ENCODE results near the gene FNBP1. TPM values are rescaled to one million over a fixed set of nuclear protein-coding genes. Genes with fewer than 3 reads are reported as not detected.

FNBP1 gene
- polyA plus RNA-seq, 3 donors, result 37.6 to 60.7 (median 51.4) TPM

DNA sequence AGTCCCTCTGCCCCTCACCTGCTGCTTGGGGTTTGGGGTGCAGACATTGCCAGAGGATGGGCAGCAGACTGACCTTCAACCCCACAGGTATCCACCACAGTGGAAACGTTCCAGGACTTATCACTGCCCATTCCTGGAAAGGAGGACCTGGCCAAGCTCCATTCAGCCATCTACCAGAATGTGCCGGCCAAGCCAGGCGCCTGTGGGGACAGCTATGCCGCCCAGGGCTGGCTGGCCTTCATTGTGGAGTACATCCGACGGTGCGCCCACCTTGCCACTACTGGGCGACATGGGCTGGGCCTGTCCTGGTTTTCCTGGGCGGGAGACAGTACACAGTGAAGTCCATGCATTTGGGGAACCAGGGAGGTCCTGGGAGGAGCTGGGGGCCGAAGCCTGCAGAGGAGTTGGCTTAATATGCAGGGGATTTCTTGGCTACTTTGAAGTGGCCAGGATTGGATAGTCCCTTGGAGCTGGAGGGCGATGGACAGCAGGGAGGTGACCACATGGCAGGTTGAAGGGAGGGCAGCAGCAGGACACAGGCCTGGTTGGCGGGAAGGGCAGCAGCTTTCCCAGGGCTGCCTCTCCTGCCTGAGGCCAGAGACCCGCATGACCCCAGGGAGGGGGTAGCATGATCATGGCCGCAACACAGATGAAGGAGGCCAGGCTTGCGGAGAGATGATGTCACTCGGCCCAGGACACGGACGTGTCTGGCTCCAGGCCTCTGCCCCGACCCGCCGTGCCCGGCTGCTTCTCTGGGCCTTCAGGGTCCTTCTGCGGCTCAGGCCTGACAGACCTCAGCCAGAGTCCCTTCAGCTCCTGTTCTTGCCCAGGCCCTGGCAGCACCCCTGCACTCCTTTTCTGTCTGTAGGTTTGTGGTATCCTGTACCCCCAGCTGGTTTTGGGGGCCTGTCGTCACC, 173.1 kb downstream of the FNBP1 start:
- intact Hi-C loops (cut with micrococcal nuclease), result no loop called here
- Histone ChIP-seq H3K4me3 (replicated peaks in 1 of 3; ENCODE audit: low read depth in 2 of 3, low read length in 3 of 3) (no peak overlapping the region), H3K9me3 (replicated peaks in 1 of 2; ENCODE audit: control insufficient read depth in 1 of 2, insufficient read depth in 1 of 2, low read length in 2 of 2) (no peaks in the 10 kb centered on the region), H3K79me2 (ENCODE audit: insufficient read depth, low read length) (no peaks in the 10 kb centered on the region), H3K27me3 (ENCODE audit: control insufficient read depth in 2 of 2, insufficient read depth in 2 of 2, low read length in 2 of 2) (no peaks in the 10 kb centered on the region), H2AFZ (ENCODE audit: insufficient read depth, low read depth, low read length, poor library complexity, severe bottlenecking) (no peak overlapping the region), H3K9ac (ENCODE audit: insufficient read depth, low read length, poor library complexity, severe bottlenecking) (no peak overlapping the region), H3K36me3 (replicated peaks in 1 of 2; ENCODE audit: control insufficient read depth in 1 of 2, insufficient read depth in 2 of 2, low read length in 2 of 2) (peaks cover 43 to 45% of the 10 kb centered on the region in 2 donors), H3K4me1 (ENCODE audit: control insufficient read depth in 1 of 2, insufficient read depth in 2 of 2, low read length in 2 of 2) (peaks cover 6 to 7% of the 10 kb centered on the region in 2 donors), H4K20me1 (ENCODE audit: insufficient read depth, low read length) (no peaks in the 10 kb centered on the region), H3K27ac (ENCODE audit: low read depth in 1 of 2, low read length in 2 of 2) (no peak overlapping the region), H3K4me2 (replicated peaks; ENCODE audit: extremely low read depth, low read length, poor library complexity, severe bottlenecking) (no peak overlapping the region)
- H3K27ac Mint-ChIP-seq, result peak overlapping the region in 1 of 7 donors; percentile 22
- DNase-seq, result no peak
- 97% methylated on average over 23 of the region's 24 CpGs for WGBS (ENCODE audit: insufficient coverage)
- peaks cover 35 to 68% of the 10 kb centered on the region in 2 donors for H3K36me3 Mint-ChIP-seq
- H3K27me3 Mint-ChIP-seq (ENCODE audit: low read depth in 3 of 3), result peaks cover 0 to 2% (median 1%) of the 10 kb centered on the region in 3 donors
- H3K9me3 Mint-ChIP-seq, result peaks cover 0 to 3% (median 0%) of the 10 kb centered on the region in 7 donors
- TF ChIP-seq, protein P1, sequence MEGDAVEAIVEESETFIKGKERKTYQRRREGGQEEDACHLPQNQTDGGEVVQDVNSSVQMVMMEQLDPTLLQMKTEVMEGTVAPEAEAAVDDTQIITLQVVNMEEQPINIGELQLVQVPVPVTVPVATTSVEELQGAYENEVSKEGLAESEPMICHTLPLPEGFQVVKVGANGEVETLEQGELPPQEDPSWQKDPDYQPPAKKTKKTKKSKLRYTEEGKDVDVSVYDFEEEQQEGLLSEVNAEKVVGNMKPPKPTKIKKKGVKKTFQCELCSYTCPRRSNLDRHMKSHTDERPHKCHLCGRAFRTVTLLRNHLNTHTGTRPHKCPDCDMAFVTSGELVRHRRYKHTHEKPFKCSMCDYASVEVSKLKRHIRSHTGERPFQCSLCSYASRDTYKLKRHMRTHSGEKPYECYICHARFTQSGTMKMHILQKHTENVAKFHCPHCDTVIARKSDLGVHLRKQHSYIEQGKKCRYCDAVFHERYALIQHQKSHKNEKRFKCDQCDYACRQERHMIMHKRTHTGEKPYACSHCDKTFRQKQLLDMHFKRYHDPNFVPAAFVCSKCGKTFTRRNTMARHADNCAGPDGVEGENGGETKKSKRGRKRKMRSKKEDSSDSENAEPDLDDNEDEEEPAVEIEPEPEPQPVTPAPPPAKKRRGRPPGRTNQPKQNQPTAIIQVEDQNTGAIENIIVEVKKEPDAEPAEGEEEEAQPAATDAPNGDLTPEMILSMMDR (IDR thresholded peaks at IDR 0.05), result no peak
- H3K4me3 Mint-ChIP-seq, result no peak overlapping the region
- H3K4me1 Mint-ChIP-seq, result peaks cover 21% of the 10 kb centered on the region

DNA sequence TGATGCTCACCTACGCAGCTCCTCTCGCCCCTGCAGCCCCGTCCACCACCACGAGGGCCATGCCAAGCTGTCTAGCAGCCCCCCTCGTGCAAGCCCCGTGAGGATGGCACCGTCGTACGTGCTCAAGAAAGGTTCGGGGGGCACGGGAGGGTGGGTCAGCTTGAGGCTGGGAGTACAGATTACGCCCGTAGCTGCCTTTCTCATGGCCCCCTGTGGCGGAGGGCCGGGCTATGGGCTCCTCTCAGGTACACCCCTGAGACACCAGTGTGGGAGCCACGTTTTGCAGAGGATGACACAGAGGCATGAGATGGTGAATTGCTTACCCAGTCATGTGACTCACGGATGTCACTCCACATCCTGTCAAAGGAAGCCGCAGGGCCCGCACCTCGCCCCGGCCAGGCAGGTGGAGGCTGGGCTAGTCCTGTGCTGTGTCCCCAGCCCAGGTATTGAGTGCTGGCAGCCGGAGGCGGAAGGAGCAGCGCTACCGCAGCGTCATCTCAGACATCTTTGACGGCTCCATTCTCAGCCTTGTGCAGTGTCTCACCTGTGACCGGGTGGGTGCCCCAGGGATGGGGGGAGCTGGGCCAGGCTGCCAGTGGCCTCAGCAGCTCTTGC, 174.0 kb downstream of the FNBP1 start:
- Histone ChIP-seq H3K9me3 (replicated peaks in 1 of 2; ENCODE audit: control insufficient read depth in 1 of 2, insufficient read depth in 1 of 2, low read length in 2 of 2) (no peaks in the 10 kb centered on the region), H3K36me3 (replicated peaks in 1 of 2; ENCODE audit: control insufficient read depth in 1 of 2, insufficient read depth in 2 of 2, low read length in 2 of 2) (peaks cover 35 to 38% of the 10 kb centered on the region in 2 donors), H3K4me3 (replicated peaks in 1 of 3; ENCODE audit: low read depth in 2 of 3, low read length in 3 of 3) (no peak overlapping the region), H3K4me1 (ENCODE audit: control insufficient read depth in 1 of 2, insufficient read depth in 2 of 2, low read length in 2 of 2) (peaks cover 6 to 7% of the 10 kb centered on the region in 2 donors), H3K27me3 (ENCODE audit: control insufficient read depth in 2 of 2, insufficient read depth in 2 of 2, low read length in 2 of 2) (no peaks in the 10 kb centered on the region), H3K79me2 (ENCODE audit: insufficient read depth, low read length) (no peaks in the 10 kb centered on the region), H2AFZ (ENCODE audit: insufficient read depth, low read depth, low read length, poor library complexity, severe bottlenecking) (no peak overlapping the region), H3K4me2 (replicated peaks; ENCODE audit: extremely low read depth, low read length, poor library complexity, severe bottlenecking) (no peak overlapping the region), H3K9ac (ENCODE audit: insufficient read depth, low read length, poor library complexity, severe bottlenecking) (no peak overlapping the region), H3K27ac (ENCODE audit: low read depth in 1 of 2, low read length in 2 of 2) (no peak overlapping the region), H4K20me1 (ENCODE audit: insufficient read depth, low read length) (no peaks in the 10 kb centered on the region)
- Mint-ChIP-seq H3K4me3 (no peak overlapping the region), H3K9me3 (peaks cover 0 to 3% (median 0%) of the 10 kb centered on the region in 7 donors), H3K4me1 (peaks cover 23% of the 10 kb centered on the region), H3K36me3 (peaks cover 30 to 67% of the 10 kb centered on the region in 2 donors), H3K27ac (peak overlapping the region in 1 of 7 donors; percentile 37), H3K27me3 (ENCODE audit: low read depth in 3 of 3) (peaks cover 0 to 3% (median 1%) of the 10 kb centered on the region in 3 donors)
- TF ChIP-seq, protein P1 (IDR thresholded peaks at IDR 0.05), result no peak
- no peak for DNase-seq
- WGBS (ENCODE audit: insufficient coverage), result 81% methylated on average over 23 of the region's 28 CpGs
- intact Hi-C loops (cut with micrococcal nuclease), result no loop called here
